Mammary epithelial cell (primary cell): ENCODE results near the gene POLR1C.

Experiments used
- EZH2 ChIP-seq: IDR thresholded peaks from 2 replicates; pipeline ENCODE4 v1.6.1; 2012; ENCODE audit warnings: low read length, inconsistent platforms, borderline replicate concordance
- TF ChIP-seq, protein P1 (sequence below), 2 donors: IDR thresholded peaks in 1 of 2; conservative IDR thresholded peaks in 1 of 2; 2 replicates each; pipeline ENCODE4 v1.5.1; 2011 to 2012; ENCODE audit warnings: inconsistent platforms in 2 of 2, low read length in 2 of 2, mild to moderate bottlenecking in 2 of 2, control low read depth in 1 of 2, low read depth in 1 of 2; ENCODE audit not compliant: insufficient read depth in 1 of 2; ENCODE audit errors: extremely low read depth in 1 of 2

- TF ChIP-seq, protein P1, sequence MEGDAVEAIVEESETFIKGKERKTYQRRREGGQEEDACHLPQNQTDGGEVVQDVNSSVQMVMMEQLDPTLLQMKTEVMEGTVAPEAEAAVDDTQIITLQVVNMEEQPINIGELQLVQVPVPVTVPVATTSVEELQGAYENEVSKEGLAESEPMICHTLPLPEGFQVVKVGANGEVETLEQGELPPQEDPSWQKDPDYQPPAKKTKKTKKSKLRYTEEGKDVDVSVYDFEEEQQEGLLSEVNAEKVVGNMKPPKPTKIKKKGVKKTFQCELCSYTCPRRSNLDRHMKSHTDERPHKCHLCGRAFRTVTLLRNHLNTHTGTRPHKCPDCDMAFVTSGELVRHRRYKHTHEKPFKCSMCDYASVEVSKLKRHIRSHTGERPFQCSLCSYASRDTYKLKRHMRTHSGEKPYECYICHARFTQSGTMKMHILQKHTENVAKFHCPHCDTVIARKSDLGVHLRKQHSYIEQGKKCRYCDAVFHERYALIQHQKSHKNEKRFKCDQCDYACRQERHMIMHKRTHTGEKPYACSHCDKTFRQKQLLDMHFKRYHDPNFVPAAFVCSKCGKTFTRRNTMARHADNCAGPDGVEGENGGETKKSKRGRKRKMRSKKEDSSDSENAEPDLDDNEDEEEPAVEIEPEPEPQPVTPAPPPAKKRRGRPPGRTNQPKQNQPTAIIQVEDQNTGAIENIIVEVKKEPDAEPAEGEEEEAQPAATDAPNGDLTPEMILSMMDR (conservative IDR thresholded peaks at IDR 0.05 in 1 of 2, IDR thresholded peaks at IDR 0.05 in 1 of 2; ENCODE audit: extremely low read depth in 1 of 2, insufficient read depth in 1 of 2, low read depth in 1 of 2, low read length in 2 of 2) = no peak
- no peak for TF ChIP-seq EZH2
Observed at GRCh38 chr6:43516697-43517504, at the start of gene POLR1C, which contains the start of gene YIPF3.
